HG03575 (cell line): ENCODE data around the gene RILPL1.
"Not testable (repeated sequence)": the region's sequence is repeated elsewhere in the genome, so short reads cannot be mapped to it uniquely, and the experiment has no call there.

Experiments
- ATAC-seq: cut with Tn5 transposase; IDR thresholded peaks from one replicate; pipeline ENCODE4 v1.9.1; 2021; ENCODE audit not compliant: unreplicated experiment, insufficient number of reproducible peaks, low FRiP score; ENCODE audit errors: extremely low read depth

Gene RILPL1

GRCh38 chr12:123533672-123534643 is at the start of gene RILPL1:
TSS of gene RILPL1 (minus strand) at chr12:123533719. CDS start at chr12:123533482, 237 bp downstream.
- no peak for ATAC-seq

GRCh38 chr12:123580772-123581171 is 47.3 kb upstream of the RILPL1 start:
- ATAC-seq = no peak

DNA sequence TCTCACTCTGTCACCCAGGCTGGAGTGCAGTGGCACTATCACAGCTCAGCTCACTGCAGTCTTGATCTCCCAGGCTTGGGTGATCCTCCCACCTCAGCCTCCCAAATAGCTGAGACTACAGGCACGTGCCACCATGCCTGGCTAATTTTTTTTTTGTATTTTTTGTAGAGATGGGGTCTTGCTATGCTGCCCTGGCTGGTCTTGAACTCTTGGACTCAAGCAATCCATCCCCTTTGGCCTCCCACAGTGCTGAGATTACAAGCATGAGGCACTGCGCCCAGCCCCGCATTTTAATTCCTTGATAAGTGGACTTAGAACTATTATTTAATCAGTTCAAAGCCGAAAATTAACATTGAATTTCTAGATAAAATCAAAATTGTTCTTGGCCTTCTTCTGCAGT is 45.3 kb upstream of the RILPL1 start:
- not testable (repeated sequence) for ATAC-seq

DNA sequence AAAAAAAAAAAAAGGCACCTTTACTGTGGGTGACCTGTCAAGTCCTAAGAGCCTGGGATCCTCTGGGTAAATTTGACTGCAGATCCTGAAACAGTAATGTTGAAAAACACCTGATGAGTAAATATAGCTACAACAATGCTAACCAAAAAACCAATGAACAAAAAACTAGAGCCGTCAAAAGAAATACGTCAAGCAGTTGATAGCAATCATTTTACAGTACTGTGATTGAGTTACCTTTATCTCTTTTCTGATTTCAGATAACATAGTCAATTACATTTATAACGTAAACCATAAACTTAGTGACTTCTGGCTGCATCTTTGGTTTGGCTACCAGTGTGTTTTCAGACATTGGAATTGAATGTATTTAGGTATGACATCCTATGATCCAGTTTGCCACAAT is 44.7 kb upstream of the RILPL1 start:
- no peak for ATAC-seq

DNA sequence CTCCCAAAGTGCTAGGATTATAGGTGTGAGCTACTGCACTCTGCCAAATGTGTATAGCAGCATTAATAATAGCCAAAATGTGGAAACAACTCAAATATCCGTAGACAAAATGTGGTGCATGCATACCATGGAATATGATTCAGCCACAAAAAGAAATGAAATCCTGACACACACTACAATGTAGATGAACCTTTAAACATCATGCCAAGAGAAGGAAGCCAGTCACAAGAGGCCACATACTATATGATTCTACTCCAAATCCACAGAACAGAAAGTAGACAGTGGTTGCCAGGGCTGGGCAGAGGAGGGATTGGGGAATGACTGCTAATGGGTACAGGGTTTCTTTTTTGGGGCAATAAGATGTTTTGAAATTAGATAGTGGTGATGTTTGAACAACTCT is 43.1 kb upstream of the RILPL1 start:
- no peak for ATAC-seq

DNA sequence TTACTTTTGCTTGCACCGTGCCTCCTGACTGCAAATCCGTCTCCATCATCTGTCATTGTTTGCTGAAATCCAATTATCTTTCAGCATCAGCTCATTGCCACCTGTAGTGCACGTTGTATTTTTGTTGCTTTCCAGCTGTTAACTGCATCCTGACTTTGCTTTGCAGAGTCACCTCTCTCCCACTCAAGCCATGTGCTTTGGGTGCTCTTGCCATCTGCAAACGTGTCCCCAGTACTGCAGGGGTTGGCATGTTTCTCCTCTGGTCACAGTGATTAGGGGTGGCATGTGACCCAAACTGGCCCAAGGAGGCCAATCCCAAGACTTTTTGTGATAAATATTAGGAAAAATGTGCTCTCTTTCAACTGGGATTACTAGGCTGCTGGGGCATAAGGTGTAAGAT is 40.4 kb upstream of the RILPL1 start:
- no peak for ATAC-seq

- ATAC-seq = no peak
Measured at GRCh38 chr12:123572391-123572790, 38.9 kb upstream of the RILPL1 start.

DNA sequence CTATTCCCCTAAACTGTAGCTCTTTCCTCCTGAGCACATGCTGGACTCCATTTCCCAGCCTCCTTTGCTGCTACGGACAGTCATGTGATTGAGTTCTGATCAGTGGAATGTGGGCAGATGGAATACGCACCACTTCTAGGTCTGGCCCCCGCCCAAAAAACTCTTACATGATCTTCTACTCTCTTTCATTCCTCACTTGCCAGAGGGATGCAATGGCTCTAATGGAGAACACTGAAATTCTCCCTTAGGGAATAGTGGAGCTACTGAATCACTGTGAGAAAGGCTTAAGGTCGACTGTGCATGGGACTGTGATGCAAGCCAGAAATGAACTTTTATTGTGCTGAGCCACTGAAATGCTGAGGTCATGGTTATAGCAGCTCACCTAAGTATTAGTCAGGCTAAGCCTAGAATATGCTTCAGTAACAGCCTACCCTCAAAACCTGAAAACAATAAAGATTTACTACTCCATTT is 37.9 kb upstream of the RILPL1 start:
- no peak for ATAC-seq

DNA sequence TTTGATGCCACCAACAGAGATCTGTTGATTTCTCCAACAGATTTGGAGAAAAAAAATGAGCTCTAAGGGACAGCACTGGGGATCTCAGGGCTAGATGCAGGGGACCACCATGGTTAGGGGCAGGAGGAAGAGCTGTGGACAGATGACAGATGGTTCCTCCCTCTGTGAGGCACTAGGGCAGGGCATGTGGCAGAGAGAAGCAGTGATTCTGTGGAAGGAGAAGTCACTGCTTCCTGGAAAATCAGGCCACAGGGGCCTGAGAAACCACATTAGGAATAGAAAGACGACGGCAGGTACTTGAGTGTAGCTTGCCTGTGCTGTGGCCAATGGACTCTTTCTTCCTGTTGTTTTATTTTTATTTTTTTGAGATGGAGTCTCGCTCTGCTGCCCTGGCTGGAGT is 25.9 kb upstream of the RILPL1 start:
- no peak for ATAC-seq

GRCh38 chr12:123558487-123558886 is 25.0 kb upstream of the RILPL1 start:
- ATAC-seq = not testable (repeated sequence)

DNA sequence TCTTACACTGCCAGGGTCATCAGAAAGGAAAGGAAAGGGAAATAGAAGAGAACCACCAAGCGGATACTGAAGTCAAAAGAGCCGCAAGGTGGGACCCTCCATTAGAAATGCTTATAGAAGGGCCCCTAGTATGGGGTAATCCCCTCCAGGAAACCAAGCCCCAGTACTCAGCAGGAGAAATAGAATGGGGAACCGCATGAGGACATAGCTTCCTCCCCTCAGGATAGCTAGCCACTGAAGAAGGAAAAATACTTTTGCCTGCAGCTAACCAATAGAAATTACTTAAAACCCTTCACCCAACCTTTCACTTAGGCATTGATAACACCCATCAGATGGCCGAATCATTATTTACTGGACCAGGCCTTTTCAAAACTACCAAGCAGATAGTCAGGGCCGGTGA is 21.3 kb upstream of the RILPL1 start:
- ATAC-seq = not testable (repeated sequence)

DNA sequence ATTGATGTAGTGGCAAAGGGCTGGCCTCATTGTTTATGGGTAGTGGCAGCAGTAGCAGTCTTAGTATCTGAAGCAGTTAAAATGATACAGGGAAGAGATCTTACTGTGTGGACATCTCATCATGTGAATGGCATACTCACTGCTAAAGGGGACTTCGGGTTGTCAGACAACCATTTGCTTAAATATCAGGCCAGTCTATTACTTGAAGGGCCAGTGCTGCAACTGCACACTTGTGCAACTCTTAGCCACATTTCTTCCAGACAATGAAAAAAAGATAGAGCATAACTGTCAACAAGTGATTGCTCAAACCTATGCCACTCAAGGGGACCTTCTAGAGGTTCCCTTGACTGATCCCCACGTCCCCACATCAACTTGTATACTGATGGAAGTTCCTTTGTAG is 20.6 kb upstream of the RILPL1 start:
- not testable (repeated sequence) for ATAC-seq

DNA sequence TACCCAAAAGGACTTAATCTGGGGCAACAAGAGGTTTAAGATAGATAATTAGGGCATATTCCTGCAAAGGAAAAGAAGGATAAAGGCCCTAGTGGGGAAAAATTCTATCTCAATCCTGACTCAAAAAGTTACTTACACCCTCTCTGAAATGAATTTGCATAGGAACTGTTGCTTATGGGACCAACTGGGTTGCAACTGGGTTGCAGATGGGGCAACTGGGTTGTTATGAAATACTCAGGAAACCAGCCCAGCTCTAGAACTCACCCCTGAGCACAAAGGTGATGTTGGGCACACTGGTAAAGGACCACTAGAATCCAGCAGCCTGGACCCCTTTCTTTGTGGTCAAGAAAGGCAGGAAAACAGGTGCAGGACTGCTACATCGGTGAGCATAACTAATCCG is 17.2 kb upstream of the RILPL1 start:
- ATAC-seq = no peak

DNA sequence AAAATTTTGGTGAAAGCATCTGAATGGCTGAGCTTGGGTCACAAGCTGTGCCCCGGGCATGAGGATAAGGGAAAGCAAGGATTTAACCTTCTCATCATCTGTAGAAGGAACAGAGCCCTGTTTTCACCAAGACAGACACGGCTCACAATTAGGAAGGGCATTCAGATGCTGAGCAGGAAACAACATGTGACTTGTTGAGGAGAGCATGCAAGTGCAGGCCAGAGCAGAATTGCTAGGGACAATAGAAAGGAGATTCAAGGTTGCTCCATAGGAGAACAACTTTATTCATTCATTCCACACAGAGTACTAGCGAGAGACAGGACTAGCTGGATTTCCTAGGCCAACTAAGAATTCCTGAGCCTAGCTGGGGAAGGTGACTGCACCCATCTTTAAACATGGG is 14.6 kb upstream of the RILPL1 start:
- no peak for ATAC-seq

DNA sequence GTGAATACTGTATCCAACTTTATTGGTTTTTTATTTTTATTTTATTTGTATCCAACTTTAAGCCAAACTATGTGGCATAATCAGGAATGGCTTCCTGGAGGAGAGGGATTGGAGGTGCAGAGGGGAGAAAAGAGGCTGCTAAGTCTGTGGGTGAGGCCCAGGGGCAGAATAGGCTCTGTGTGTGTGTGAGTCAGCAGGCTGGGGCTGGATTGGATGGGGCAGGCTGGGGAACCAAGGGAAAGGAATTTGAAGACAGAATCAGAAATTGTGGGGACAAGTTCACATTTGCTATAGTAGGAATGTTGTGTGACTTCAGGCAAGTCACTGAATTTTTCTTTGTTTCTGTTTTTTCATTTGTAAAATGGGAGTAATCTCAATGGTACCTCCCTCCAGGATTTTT is 12.8 kb upstream of the RILPL1 start:
- no peak for ATAC-seq

DNA sequence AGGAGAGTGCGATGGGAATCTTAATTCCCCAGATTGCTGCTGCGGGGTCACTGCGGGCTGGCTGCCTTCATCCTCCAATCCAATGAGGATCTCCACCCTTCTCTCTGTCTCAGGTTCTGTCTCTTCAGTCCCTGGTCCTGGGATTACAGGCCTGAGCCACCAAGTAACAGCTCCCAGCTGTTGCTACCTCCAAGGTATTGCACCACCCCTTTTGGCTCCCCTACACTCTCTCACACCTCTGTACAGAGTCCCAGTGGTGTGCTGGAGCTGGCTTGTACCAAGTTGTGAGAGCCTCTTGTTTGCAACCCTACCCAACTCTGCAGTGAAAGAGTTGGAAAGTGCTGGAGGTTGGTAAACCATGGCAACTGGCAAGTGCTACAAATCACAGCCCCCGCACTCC is 10.0 kb upstream of the RILPL1 start:
- ATAC-seq = no peak

- no peak for ATAC-seq
Measured at GRCh38 chr12:123540899-123541662, 7.6 kb upstream of the RILPL1 start.

GRCh38 chr12:123535952-123536351 is 2.4 kb upstream of the RILPL1 start:
- ATAC-seq = not testable (repeated sequence)

DNA sequence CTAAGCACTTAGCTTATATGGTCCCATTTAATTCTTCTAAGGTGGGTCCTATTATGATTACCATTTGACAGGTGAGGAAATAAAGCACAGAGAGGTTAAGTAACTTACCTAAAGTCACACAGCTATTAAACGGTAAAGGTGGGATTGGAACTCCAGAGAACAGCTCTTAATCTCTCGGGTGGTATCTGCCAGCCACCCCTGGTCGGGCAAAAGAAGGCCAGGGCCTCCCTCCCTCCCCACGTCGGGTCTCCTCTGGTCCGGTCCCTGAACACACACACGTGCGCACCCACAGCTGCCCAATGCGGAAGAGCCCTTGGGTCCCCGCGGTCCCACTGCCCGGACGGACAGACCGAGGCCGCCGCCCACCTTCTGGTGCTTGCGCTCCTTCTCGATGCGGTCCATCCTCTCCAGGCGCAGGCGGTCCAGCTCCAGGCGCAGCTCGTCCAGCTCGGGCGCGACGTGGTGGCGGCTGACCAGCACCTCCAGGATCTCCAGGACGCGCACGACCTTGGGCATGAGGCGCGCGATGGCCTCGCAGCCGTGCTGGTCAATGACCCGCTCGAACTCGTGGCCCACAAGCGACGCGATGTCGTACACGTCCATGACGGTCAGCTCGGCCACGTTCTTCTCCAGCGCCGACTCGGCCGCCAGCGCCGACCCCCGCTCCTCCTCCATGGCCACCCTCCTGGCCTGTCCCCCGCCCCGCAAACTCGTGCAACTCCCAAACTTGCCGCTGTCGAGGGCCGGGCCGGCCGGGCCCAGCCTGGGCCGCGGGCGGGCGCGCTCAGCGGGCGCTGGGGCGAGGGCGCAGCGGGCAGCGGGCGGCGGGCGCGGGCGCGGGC is 490 bp downstream of the RILPL1 start:
- no peak for ATAC-seq
